Measurements from ENCODE around the gene PRUNE2. TPM values are rescaled to one million over a fixed set of nuclear protein-coding genes. Genes with fewer than 3 reads are reported as not detected.

PRUNE2 gene
- total RNA-seq, 1 donor from 2014 or later, result 6.7 TPM

DNA sequence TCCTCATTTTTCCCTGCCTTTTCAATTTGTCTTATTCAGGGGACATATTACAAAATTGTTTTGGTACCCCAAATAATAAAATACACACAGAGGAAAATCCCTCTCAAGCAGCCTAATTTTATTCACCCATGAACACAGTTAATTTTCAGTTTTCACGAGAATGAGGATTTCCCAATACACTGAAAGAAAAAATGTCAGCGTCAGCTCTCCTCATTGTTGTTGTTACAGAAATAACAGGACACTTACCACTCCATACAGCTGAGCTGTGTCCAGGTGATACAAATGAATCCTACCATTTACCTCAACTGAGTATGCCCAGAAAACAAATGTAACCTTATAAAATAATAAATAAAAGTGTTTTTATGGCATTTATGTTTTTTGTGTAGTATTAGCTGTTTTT, 286.3 kb downstream of the PRUNE2 start:
- H3K36me3 Mint-ChIP-seq (ENCODE audit: low read depth, unreplicated experiment), result no peaks in the 10 kb centered on the region
- TF ChIP-seq, protein P1, sequence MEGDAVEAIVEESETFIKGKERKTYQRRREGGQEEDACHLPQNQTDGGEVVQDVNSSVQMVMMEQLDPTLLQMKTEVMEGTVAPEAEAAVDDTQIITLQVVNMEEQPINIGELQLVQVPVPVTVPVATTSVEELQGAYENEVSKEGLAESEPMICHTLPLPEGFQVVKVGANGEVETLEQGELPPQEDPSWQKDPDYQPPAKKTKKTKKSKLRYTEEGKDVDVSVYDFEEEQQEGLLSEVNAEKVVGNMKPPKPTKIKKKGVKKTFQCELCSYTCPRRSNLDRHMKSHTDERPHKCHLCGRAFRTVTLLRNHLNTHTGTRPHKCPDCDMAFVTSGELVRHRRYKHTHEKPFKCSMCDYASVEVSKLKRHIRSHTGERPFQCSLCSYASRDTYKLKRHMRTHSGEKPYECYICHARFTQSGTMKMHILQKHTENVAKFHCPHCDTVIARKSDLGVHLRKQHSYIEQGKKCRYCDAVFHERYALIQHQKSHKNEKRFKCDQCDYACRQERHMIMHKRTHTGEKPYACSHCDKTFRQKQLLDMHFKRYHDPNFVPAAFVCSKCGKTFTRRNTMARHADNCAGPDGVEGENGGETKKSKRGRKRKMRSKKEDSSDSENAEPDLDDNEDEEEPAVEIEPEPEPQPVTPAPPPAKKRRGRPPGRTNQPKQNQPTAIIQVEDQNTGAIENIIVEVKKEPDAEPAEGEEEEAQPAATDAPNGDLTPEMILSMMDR (IDR thresholded peaks at IDR 0.05; ENCODE audit: unreplicated experiment), result no peak
- H3K27me3 Mint-ChIP-seq (ENCODE audit: unreplicated experiment), result no peaks in the 10 kb centered on the region
- DNase-seq (ENCODE audit: low spot score), result no peak
- H3K9me3 Mint-ChIP-seq (ENCODE audit: unreplicated experiment), result no peaks in the 10 kb centered on the region
- H3K4me3 Mint-ChIP-seq (ENCODE audit: unreplicated experiment), result no peak overlapping the region
- H3K4me1 Mint-ChIP-seq (ENCODE audit: unreplicated experiment), result no peaks in the 10 kb centered on the region
- no peak overlapping the region for H3K27ac Mint-ChIP-seq (ENCODE audit: unreplicated experiment)

DNA sequence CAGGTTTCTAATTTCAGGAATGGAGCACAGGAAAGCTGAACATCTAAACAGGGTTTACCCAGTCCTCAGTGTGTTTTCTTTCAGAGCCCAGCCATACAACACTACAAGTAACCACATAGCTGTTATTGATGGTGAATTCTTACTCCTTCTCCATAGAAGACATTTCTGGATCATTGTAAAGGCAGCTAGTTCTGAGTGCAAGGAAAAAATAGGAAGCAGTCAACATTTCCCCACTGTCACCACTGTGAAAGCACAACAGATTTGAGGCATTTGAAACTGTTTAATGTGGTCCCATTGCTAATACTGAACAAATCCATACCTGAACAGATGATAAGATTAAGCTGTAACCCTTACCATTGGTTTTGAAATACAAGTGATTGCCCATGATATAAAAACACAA, 286.7 kb downstream of the PRUNE2 start:
- no peaks in the 10 kb centered on the region for H3K9me3 Mint-ChIP-seq (ENCODE audit: unreplicated experiment)

DNA sequence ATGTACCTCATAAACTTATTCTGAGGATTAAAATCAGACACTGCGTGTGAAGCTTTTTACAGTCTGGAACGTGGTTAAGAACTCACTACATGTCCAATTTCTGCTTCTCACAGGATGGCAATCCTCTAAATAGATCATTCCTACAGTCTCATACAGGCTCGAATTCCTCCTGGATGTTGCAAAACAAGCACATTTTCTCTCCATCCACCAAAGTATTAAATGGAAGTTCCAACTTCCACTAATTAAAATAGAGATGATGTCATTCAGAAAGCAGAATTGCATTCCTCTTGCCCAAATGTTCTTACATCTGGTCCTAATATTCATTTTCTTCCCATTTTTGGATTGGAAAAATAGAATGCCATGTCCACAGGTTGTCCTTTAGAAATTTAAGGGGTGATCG, 287.2 kb downstream of the PRUNE2 start:
- Mint-ChIP-seq H3K4me3 (ENCODE audit: unreplicated experiment) (no peak overlapping the region), H3K27me3 (ENCODE audit: unreplicated experiment) (no peaks in the 10 kb centered on the region), H3K27ac (ENCODE audit: unreplicated experiment) (no peak overlapping the region), H3K36me3 (ENCODE audit: low read depth, unreplicated experiment) (no peaks in the 10 kb centered on the region), H3K4me1 (ENCODE audit: unreplicated experiment) (no peaks in the 10 kb centered on the region), H3K9me3 (ENCODE audit: unreplicated experiment) (no peaks in the 10 kb centered on the region)
- TF ChIP-seq, protein P1 (IDR thresholded peaks at IDR 0.05; ENCODE audit: unreplicated experiment), result no peak
- DNase-seq (ENCODE audit: low spot score), result no peak

More for the DNA sequence above, 286.7 kb downstream of the PRUNE2 start:
- no peak for DNase-seq (ENCODE audit: low spot score)
- no peaks in the 10 kb centered on the region for H3K27me3 Mint-ChIP-seq (ENCODE audit: unreplicated experiment)
- no peaks in the 10 kb centered on the region for H3K4me1 Mint-ChIP-seq (ENCODE audit: unreplicated experiment)
- TF ChIP-seq, protein P1 (IDR thresholded peaks at IDR 0.05; ENCODE audit: unreplicated experiment), result no peak
- H3K27ac Mint-ChIP-seq (ENCODE audit: unreplicated experiment), result no peak overlapping the region
- no peaks in the 10 kb centered on the region for H3K36me3 Mint-ChIP-seq (ENCODE audit: low read depth, unreplicated experiment)
- H3K4me3 Mint-ChIP-seq (ENCODE audit: unreplicated experiment), result no peak overlapping the region

DNA sequence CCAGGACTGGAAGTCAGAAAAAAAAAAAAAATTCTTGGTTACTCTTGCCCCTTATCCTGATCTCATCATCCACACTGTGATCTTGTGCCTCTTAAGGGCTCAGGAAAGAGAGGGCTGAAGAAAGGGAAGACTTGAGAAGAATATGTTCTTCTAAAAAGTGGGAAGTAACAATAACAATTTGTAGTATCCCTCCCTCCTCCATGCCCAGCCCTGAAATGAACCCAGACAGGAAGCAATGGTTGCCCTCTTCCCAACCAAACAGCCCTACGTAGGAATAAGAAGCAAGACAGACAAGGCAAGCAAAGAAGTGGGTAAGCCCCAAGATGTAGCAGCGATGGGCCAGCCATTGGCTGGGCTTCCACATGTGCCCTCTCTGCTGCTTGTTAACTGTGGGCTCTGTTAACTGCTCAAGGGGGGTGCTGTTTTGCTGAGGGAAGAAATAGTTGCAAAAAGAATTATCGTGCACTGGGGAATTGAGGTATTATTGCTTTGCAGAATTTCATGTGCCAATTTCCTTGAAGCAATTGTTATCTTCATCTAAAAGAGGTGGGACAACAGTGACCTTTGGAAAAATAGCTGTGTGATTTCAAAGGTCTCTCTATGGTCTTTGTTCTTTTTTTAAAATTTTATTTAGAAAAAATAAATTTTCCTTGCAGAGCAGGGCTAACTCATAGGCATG, 288.3 kb downstream of the PRUNE2 start:
- H3K4me3 Mint-ChIP-seq (ENCODE audit: unreplicated experiment), result no peak overlapping the region
- no peaks in the 10 kb centered on the region for H3K9me3 Mint-ChIP-seq (ENCODE audit: unreplicated experiment)
- DNase-seq (ENCODE audit: low spot score), result no peak
- H3K36me3 Mint-ChIP-seq (ENCODE audit: low read depth, unreplicated experiment), result no peaks in the 10 kb centered on the region
- no peak overlapping the region for H3K27ac Mint-ChIP-seq (ENCODE audit: unreplicated experiment)
- TF ChIP-seq, protein P1 (IDR thresholded peaks at IDR 0.05; ENCODE audit: unreplicated experiment), result no peak
- H3K4me1 Mint-ChIP-seq (ENCODE audit: unreplicated experiment), result no peaks in the 10 kb centered on the region
- no peaks in the 10 kb centered on the region for H3K27me3 Mint-ChIP-seq (ENCODE audit: unreplicated experiment)

DNA sequence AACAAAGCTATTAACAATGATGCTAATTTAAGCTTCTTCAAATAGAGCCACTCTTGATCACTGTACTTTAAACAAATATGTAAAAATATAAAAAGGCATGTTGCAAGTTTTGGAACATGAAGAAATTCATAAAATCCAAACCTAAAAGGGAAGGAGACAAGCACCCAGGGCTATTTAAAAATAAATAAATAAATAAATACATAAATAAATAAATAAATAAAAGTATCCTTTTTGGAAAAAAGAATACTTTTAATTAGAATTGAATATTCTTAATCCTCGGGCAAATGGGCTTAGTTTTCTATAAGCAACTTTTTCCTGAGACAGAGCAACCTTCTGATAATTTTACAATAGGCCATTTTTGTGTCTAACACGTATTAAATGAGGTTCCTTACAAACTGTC, 289.1 kb downstream of the PRUNE2 start:
- no peak overlapping the region for H3K4me3 Mint-ChIP-seq (ENCODE audit: unreplicated experiment)
- H3K27ac Mint-ChIP-seq (ENCODE audit: unreplicated experiment), result no peak overlapping the region
- H3K36me3 Mint-ChIP-seq (ENCODE audit: low read depth, unreplicated experiment), result no peaks in the 10 kb centered on the region
- DNase-seq (ENCODE audit: low spot score), result no peak
- no peaks in the 10 kb centered on the region for H3K9me3 Mint-ChIP-seq (ENCODE audit: unreplicated experiment)
- H3K4me1 Mint-ChIP-seq (ENCODE audit: unreplicated experiment), result no peaks in the 10 kb centered on the region
- TF ChIP-seq, protein P1 (IDR thresholded peaks at IDR 0.05; ENCODE audit: unreplicated experiment), result no peak
- H3K27me3 Mint-ChIP-seq (ENCODE audit: unreplicated experiment), result no peaks in the 10 kb centered on the region
